Right cardiac atrium (tissue), 5 donors: ENCODE data around the gene RANBP3L. TPM values are rescaled to one million over a fixed set of nuclear protein-coding genes. Genes with fewer than 3 reads are reported as not detected.

Experiments
- ATAC-seq, 2 donors: fragments of 200-7000 bp; cut with Tn5 transposase; one replicate each; pipeline versions ENCODE4 v1.8.0 to v1.9.1; 2020; ENCODE audit warnings: moderate library complexity in 2 of 2, mild to moderate bottlenecking in 1 of 2
- DNase-seq, 3 donors: peaks; one replicate each; pipeline ENCODE4 v3.0.0-alpha.2; 2020
- H3K27ac ChIP-seq: one replicate; pipeline ENCODE4 v1.5.1; 2013; ENCODE audit warnings: mild to moderate bottlenecking, low read length, control low read depth, moderate library complexity
- H3K27me3 ChIP-seq: one replicate; pipeline ENCODE4 v1.6.1; 2013; ENCODE audit not compliant: control insufficient read depth, insufficient read depth
- H3K4me1 ChIP-seq: one replicate; pipeline ENCODE4 v1.6.1; 2013; ENCODE audit warnings: low read length; ENCODE audit not compliant: control insufficient read depth, insufficient read depth
- H3K4me3 ChIP-seq: one replicate; pipeline ENCODE4 v1.5.1; 2013; ENCODE audit warnings: low read length, control low read depth
- H3K9me3 ChIP-seq: one replicate; pipeline ENCODE4 v1.6.1; 2013; ENCODE audit warnings: low read length; ENCODE audit not compliant: control insufficient read depth
- WGBS: extraction: QIAGEN DNeasy Blood & Tissue Kit; methylation state at CpG from one replicate; pipeline ENCODE4 v1.1.7; 2013; 5-methylcytosine and 5-hydroxymethylcytosine counted together
- intact Hi-C, 4 donors: fragments of 100-400 bp; cut with DNase I; formaldehyde crosslinking; loops; one replicate each; pipeline versions ENCODE4 v1.11.0 to v1.14.0; 2022 to 2023
- polyA plus RNA-seq: library from polyadenylated mRNA; stranded (reverse); fragments of 200-250 nt; gene quantifications from one replicate; pipeline ENCODE4 v1.2.3, GENCODE V29; 2013
- total RNA-seq, 4 donors: library from RNA; stranded (reverse); fragmentation: NEBNext Ultra II Directional; extraction: Animal tissue kit (Norgen Biotek cat#: 25700); gene quantifications; one replicate each; pipeline ENCODE4 v1.2.1, GENCODE V29; 2021
- donor health status: healthy with polysubstance abuse.
- donor health status: DM: no; HTN: yes; CAD: no.
- donor health status: DM: no; HTN: no; CAD: no.
- donor health status: DM: no; HTN: yes; CAD: no; lungs with severe emphysema.
- donor health status: DM: yes; HTN: yes; CAD: no.

The RANBP3L gene
- total and polyA plus RNA-seq, 5 donors = 0.58 to 2.7 (median 1.2) TPM

- Histone ChIP-seq H3K27ac (peak overlapping the region; percentile 69), H3K27me3 (no peaks in the 10 kb centered on the region), H3K4me1 (peaks cover 4% of the 10 kb centered on the region), H3K4me3 (peak overlapping the region; percentile 84), H3K9me3 (no peaks in the 10 kb centered on the region)
- no peak for ATAC-seq
- intact Hi-C loops = loop anchor here in 2 of 4 donors (10.0 kb wide), 1 partner anchor 62 kb away; the partner anchor contains the start of gene RANBP3L (in 2 of the 2)
- DNase-seq = peak in 2 of 3 donors; percentile 47 to 59
- 62% methylated on average over 24 of the region's 24 CpGs for WGBS
Measured at GRCh38 chr5:36242534-36243485, 58.9 kb downstream of the RANBP3L start.

GRCh38 chr5:36241631-36242533, 59.8 kb downstream of the RANBP3L start, which contains the start of gene NADK2:
NADK2 (minus strand) TSS chr5:36241925; CDS start chr5:36241798, 127 bp downstream.
- ATAC-seq = peak; percentile 96 to 97
- intact Hi-C loops = loop anchor here in 2 of 4 donors (10.0 kb wide), 1 partner anchor 63 kb away; the partner anchor contains the start of gene RANBP3L (in 2 of the 2)

GRCh38 chr5:36240779-36241630, 60.7 kb downstream of the RANBP3L start:
- Histone ChIP-seq H3K4me1 (peaks cover 4% of the 10 kb centered on the region), H3K4me3 (peak overlapping the region; percentile 84), H3K27ac (peak overlapping the region; percentile 69), H3K9me3 (no peaks in the 10 kb centered on the region), H3K27me3 (no peaks in the 10 kb centered on the region)
- DNase-seq (peak; percentile 66 to 84 (median 81)), ATAC-seq (peak; percentile 59 to 64)
- WGBS = under 1% methylated on average over 61 of the region's 61 CpGs
- intact Hi-C loops = loop anchor here in 2 of 4 donors (10.0 kb wide), 1 partner anchor 64 kb away; the partner anchor contains the start of gene RANBP3L (in 2 of the 2)

More at GRCh38 chr5:36241631-36242533, 59.8 kb downstream of the RANBP3L start, which contains the start of gene NADK2:
- Histone ChIP-seq H3K4me1 (peaks cover 4% of the 10 kb centered on the region), H3K9me3 (no peaks in the 10 kb centered on the region), H3K27me3 (no peaks in the 10 kb centered on the region), H3K27ac (peak within 1 kb of the TSS; percentile 69), H3K4me3 (peak within 1 kb of the TSS; percentile 84)
- DNase-seq = peak; percentile 98
- under 1% methylated on average over 100 of the region's 100 CpGs for WGBS

DNA sequence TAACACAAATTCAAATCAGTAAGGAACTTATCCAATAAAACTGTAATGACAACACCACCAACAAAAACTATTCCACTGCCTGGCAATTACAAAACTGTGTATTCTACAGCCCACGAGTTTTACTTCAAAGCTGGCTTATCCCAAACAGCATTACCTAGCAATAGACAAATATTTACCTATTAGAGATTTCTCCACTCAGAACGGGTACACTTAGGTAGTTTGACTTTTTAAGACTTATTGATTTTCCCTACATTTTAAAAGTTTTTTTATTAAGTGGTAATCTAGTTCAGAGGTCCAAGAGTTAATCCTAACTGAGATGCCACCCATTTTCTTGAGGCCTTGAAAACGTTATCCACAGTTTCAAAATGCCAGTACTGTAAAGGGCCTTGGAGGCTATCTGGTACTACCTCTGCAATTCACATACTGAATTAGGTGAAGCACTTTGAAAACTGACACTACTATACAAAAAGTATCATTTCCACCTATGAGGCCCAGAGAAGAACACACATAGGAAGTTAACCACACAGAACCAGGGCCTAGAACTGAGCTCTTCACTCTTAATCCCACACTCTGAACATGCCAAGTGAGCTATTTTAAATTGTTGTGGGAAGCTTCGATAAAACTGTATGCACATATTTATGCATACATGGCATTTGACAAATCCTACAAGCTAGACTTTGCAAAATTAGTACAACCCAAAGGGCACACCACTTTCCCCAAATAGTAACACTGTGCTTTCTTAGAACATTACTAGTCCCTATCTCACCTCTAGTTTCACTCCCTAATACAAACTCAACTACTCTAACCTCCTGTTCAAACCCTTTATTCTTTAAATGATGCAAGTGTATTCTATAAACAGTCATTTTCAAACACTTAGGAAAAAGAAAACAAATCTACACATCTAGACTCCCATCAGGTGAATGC, 62.1 kb downstream of the RANBP3L start:
- H3K4me1 ChIP-seq = peaks cover 4% of the 10 kb centered on the region
- 39% methylated on average over 4 of the region's 4 CpGs for WGBS

DNA sequence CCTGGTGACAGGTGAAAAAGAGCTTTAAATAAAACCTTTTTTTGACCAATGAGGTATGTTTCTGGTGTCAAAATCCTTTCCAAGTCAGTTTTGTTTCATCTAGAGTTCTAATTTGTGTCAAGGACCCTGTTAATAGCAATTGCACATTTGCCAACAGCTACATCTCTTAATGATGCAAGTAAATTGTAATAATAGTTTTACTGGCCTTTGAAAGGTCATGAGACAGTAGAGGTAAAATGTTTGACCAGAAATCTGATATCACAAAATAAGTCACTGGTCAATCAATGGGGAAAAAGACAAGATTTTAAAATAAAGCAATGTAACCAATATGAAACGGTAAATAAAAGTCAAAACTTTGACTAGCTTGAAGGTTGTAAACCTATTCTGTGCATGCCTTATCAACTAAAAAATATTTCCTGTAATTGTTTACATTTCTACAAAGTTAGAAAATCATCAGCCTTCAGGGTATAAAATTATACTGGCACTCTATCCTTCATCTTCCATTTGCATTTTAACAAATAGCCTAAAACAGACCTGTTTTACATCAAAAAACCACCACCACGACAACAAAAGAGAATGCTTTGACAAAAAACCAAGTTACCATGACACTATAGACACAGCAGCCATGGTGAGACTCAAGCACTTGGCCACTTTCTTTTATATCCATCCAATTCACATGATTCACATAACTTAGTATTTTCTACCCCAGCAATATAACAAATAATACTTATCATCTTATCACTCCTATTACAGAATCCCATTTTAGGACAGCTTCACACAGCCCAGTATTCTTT, 63.0 kb downstream of the RANBP3L start:
- no peak for DNase-seq
- ATAC-seq = no peak
- intact Hi-C loops = no loop called here
- H3K27ac ChIP-seq = no peak overlapping the region
- no peak overlapping the region for H3K4me3 ChIP-seq
- 51% methylated on average over 2 of the region's 2 CpGs for WGBS
- H3K27me3 ChIP-seq = no peaks in the 10 kb centered on the region
- peaks cover 4% of the 10 kb centered on the region for H3K4me1 ChIP-seq
- H3K9me3 ChIP-seq = no peaks in the 10 kb centered on the region

More for the DNA sequence above, 62.1 kb downstream of the RANBP3L start:
- intact Hi-C loops = loop anchor here in 2 of 4 donors (10.0 kb wide), 1 partner anchor 65 kb away; the partner anchor contains the start of gene RANBP3L (in 2 of the 2)
- Histone ChIP-seq H3K4me3 (peak overlapping the region; percentile 84), H3K27me3 (no peaks in the 10 kb centered on the region), H3K9me3 (no peaks in the 10 kb centered on the region), H3K27ac (no peak overlapping the region)
- DNase-seq (no peak), ATAC-seq (no peak)

- Histone ChIP-seq H3K27me3 (no peaks in the 10 kb centered on the region), H3K27ac (peak overlapping the region; percentile 48), H3K4me3 (no peak overlapping the region), H3K4me1 (peaks cover 3% of the 10 kb centered on the region), H3K9me3 (no peaks in the 10 kb centered on the region)
- 93% methylated on average over 2 of the region's 2 CpGs for WGBS
- intact Hi-C loops = no loop called here
- DNase-seq (no peak), ATAC-seq (no peak)
Measured at GRCh38 chr5:36237751-36238150, 64.0 kb downstream of the RANBP3L start.

DNA sequence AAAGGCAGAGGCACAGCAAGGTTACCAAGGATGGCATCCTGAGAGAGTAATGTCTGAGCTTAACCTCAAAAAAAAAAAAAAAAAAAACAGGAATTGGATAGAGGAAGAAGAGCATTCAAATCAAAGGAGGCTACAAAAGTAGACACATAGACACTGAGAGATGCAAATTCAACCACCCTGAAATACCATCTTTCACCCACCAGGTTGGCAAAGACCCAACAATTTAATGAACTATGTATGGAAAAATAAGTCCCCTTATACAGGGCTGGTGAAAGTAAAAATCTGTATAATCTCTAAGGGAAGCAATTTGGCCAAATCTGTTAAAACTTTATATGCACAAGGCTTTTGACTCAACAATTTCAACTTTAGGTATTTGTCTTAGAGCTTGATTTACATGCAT, 64.9 kb downstream of the RANBP3L start:
- DNase-seq = no peak
- Histone ChIP-seq H3K9me3 (no peaks in the 10 kb centered on the region), H3K4me3 (no peak overlapping the region), H3K27me3 (no peaks in the 10 kb centered on the region), H3K4me1 (no peaks in the 10 kb centered on the region), H3K27ac (no peak overlapping the region)
- ATAC-seq = no peak
- intact Hi-C loops = no loop called here

DNA sequence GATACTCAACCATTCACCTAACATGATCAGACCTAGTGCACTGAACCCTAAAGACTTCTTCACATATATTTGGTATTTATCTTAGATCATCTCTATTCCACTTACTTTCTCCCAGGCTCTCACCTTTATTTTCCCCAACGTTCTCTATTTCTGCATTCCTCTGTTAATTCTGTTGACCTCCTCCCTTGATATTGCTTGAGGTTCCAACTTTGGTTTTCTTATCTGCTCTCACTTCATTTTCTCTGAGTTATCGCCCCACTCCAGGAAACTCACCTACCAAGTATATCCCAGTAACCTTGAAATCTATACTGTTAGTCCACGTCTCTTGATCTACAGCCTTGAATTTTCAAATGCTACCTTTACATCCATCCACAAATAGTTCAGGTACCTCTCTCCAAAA, 69.2 kb downstream of the RANBP3L start:
- 83% methylated on average over 3 of the region's 3 CpGs for WGBS
- no peak for ATAC-seq
- H3K27ac ChIP-seq = no peak overlapping the region

More for the DNA sequence above, 69.2 kb downstream of the RANBP3L start:
- H3K4me1 ChIP-seq = peaks cover 3% of the 10 kb centered on the region
- no peak overlapping the region for H3K4me3 ChIP-seq
- no peaks in the 10 kb centered on the region for H3K9me3 ChIP-seq
- intact Hi-C loops = no loop called here
- H3K27me3 ChIP-seq = no peaks in the 10 kb centered on the region
- no peak for DNase-seq
